Vagina (tissue), 2 donors: Measurements from ENCODE around the gene VPREB3.
"Not testable (repeated sequence)": the region's sequence is repeated elsewhere in the genome, so short reads cannot be mapped to it uniquely, and the experiment has no call there.

Experiments
- POLR2AphosphoS5 ChIP-seq, 2 donors: sonication (generic); formaldehyde crosslinking; IDR thresholded peaks; one replicate each; pipeline ENCODE4 v1.9.0; 2017; ENCODE audit warnings: antibody characterized with exemption in 2 of 2, mild to moderate bottlenecking in 2 of 2, low read depth in 1 of 2; ENCODE audit not compliant: insufficient read depth in 1 of 2
- TF ChIP-seq, protein P1 (sequence below), 3 experiments: fragments of 450-650 bp in 2 of 3; fragments of 200-600 bp in 1 of 3; sonication (generic) in 1 of 3; IDR thresholded peaks; one replicate each; pipeline ENCODE4 v1.5.1; 2017 to 2019; ENCODE audit warnings: antibody characterized with exemption in 3 of 3, mild to moderate bottlenecking in 2 of 3, moderate library complexity in 2 of 3

DNA sequence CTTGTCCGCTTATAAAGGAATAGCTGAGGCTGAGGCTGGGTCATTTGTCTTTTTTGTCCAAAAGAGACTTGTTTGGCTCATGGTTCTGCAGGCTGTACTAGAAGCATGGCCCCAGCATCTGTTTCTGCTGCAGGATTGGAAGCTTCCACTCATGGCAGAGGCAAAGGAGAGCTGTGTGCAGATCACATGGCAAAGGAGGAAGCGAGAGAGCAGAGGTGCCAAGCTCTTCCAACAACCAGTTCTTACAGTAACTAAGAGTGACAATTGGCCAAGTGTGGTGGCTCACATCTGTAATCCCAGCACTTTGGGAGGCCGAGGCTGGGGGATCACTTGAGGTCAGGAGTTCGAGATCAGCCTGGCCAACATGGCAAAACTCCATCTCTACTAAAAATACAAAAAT is 26.1 kb downstream of the VPREB3 start:
- TF ChIP-seq, protein P1, sequence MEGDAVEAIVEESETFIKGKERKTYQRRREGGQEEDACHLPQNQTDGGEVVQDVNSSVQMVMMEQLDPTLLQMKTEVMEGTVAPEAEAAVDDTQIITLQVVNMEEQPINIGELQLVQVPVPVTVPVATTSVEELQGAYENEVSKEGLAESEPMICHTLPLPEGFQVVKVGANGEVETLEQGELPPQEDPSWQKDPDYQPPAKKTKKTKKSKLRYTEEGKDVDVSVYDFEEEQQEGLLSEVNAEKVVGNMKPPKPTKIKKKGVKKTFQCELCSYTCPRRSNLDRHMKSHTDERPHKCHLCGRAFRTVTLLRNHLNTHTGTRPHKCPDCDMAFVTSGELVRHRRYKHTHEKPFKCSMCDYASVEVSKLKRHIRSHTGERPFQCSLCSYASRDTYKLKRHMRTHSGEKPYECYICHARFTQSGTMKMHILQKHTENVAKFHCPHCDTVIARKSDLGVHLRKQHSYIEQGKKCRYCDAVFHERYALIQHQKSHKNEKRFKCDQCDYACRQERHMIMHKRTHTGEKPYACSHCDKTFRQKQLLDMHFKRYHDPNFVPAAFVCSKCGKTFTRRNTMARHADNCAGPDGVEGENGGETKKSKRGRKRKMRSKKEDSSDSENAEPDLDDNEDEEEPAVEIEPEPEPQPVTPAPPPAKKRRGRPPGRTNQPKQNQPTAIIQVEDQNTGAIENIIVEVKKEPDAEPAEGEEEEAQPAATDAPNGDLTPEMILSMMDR (IDR thresholded peaks at IDR 0.05), result not testable (repeated sequence)
- TF ChIP-seq POLR2AphosphoS5 (IDR thresholded peaks at IDR 0.05; ENCODE audit: insufficient read depth in 1 of 2, low read depth in 1 of 2), result not testable (repeated sequence)
